H9 (cell line): ENCODE data around the gene ARF5. TPM values are rescaled to one million over a fixed set of nuclear protein-coding genes. Genes with fewer than 3 reads are reported as not detected.

Experiments used
- DNase-seq: peaks from one replicate; pipeline ENCODE4 v3.0.0-alpha.2; 2017
- H2AFZ ChIP-seq: one replicate; pipeline ENCODE4 v1.6.1; 2013; ENCODE audit warnings: mild to moderate bottlenecking, low read length, control low read depth, moderate library complexity
- H2AK5ac ChIP-seq: 2 replicates; pipeline ENCODE4 v1.6.1; 2013; ENCODE audit warnings: low read length, control low read depth, mixed read lengths; ENCODE audit not compliant: insufficient read length
- H2BK120ac ChIP-seq: one replicate; pipeline ENCODE4 v1.6.1; 2013; ENCODE audit warnings: low read depth, mild to moderate bottlenecking, low read length, control low read depth, inconsistent platforms; ENCODE audit not compliant: poor library complexity, severe bottlenecking
- H2BK12ac ChIP-seq: 2 replicates; pipeline ENCODE4 v1.6.1; 2013; ENCODE audit warnings: low read length, control low read depth, mixed read lengths, low read depth; ENCODE audit not compliant: insufficient read length
- H2BK15ac ChIP-seq: 2 replicates; pipeline ENCODE4 v1.6.1; 2013; ENCODE audit warnings: low read depth, low read length, control low read depth
- H2BK20ac ChIP-seq: one replicate; pipeline ENCODE4 v1.6.1; 2013; ENCODE audit warnings: low read depth, mild to moderate bottlenecking, low read length, control low read depth, inconsistent platforms; ENCODE audit not compliant: poor library complexity, severe bottlenecking
- H2BK5ac ChIP-seq: 2 replicates; pipeline ENCODE4 v1.6.1; 2013; ENCODE audit warnings: low read length, control low read depth, mixed read lengths; ENCODE audit not compliant: insufficient read length
- H3K14ac ChIP-seq: 2 replicates; pipeline ENCODE4 v1.6.1; 2013; ENCODE audit warnings: low read length, control low read depth; ENCODE audit not compliant: insufficient read depth
- H3K18ac ChIP-seq: 2 replicates; pipeline ENCODE4 v1.6.1; 2013; ENCODE audit warnings: low read depth, mild to moderate bottlenecking, mixed read lengths, low read length, control low read depth; ENCODE audit not compliant: insufficient read length
- H3K23ac ChIP-seq: 2 replicates; pipeline ENCODE4 v1.6.1; 2013; ENCODE audit warnings: low read length, control low read depth, mixed read lengths, low read depth; ENCODE audit not compliant: insufficient read length
- H3K23me2 ChIP-seq: 2 replicates; pipeline ENCODE4 v1.6.1; 2013; ENCODE audit warnings: low read depth, mild to moderate bottlenecking, mixed read lengths, low read length, control low read depth; ENCODE audit not compliant: insufficient read length, poor library complexity, severe bottlenecking
- H3K27ac ChIP-seq: 2 replicates; pipeline ENCODE4 v1.5.1; 2013; ENCODE audit warnings: low read length, control low read depth, mixed read lengths, low read depth; ENCODE audit not compliant: insufficient read length
- H3K27me3 ChIP-seq: 2 replicates; pipeline ENCODE4 v1.6.1; 2013; ENCODE audit warnings: low read length, control low read depth, inconsistent platforms; ENCODE audit not compliant: insufficient read depth
- H3K4ac ChIP-seq: 2 replicates; pipeline ENCODE4 v1.6.1; 2013; ENCODE audit warnings: low read depth, mild to moderate bottlenecking, control low read depth, inconsistent platforms, low read length, moderate library complexity
- H3K4me1 ChIP-seq: 2 replicates; pipeline ENCODE4 v1.6.1; 2013; ENCODE audit warnings: low read length, control low read depth, inconsistent platforms; ENCODE audit not compliant: insufficient read depth
- H3K4me2 ChIP-seq: 2 replicates; pipeline ENCODE4 v1.6.1; 2013; ENCODE audit warnings: low read length, control low read depth, mixed read lengths; ENCODE audit not compliant: insufficient read length, insufficient read depth
- H3K56ac ChIP-seq: 2 replicates; pipeline ENCODE4 v1.6.1; 2013; ENCODE audit warnings: low read depth, mild to moderate bottlenecking, mixed read lengths, low read length, control low read depth; ENCODE audit not compliant: insufficient read length
- H3K79me1 ChIP-seq: 2 replicates; pipeline ENCODE4 v1.6.1; 2013; ENCODE audit warnings: low read depth, mild to moderate bottlenecking, moderate library complexity, low read length, control low read depth, inconsistent platforms; ENCODE audit not compliant: insufficient read depth, poor library complexity, severe bottlenecking
- H3K79me2 ChIP-seq: 2 replicates; pipeline ENCODE4 v1.6.1; 2013; ENCODE audit warnings: low read length, control low read depth, inconsistent platforms; ENCODE audit not compliant: insufficient read depth
- H3K9ac ChIP-seq: 2 replicates; pipeline ENCODE4 v1.6.1; 2013; ENCODE audit warnings: low read length, control low read depth, mixed read lengths; ENCODE audit not compliant: insufficient read length; ENCODE audit errors: extremely low read depth
- H3K9me3 ChIP-seq: one replicate; pipeline ENCODE4 v1.6.1; 2013; ENCODE audit warnings: low read depth, low read length, inconsistent platforms; ENCODE audit not compliant: control insufficient read depth
- H3T11ph ChIP-seq: one replicate; pipeline ENCODE4 v1.6.1; 2013; ENCODE audit warnings: mild to moderate bottlenecking, low read length, control low read depth, inconsistent platforms
- H4K20me1 ChIP-seq: one replicate; pipeline ENCODE4 v1.6.1; 2013; ENCODE audit not compliant: control insufficient read depth, insufficient read length, insufficient read depth
- H4K5ac ChIP-seq: 2 replicates; pipeline ENCODE4 v1.6.1; 2013; ENCODE audit warnings: low read depth, mild to moderate bottlenecking, mixed read lengths, low read length, control low read depth; ENCODE audit not compliant: insufficient read length
- H4K8ac ChIP-seq: replicated peaks from 2 replicates; pipeline ENCODE4 v1.6.1; 2013; ENCODE audit warnings: low read length, control low read depth, mixed read lengths, low read depth; ENCODE audit not compliant: insufficient read length
- H4K91ac ChIP-seq: 2 replicates; pipeline ENCODE4 v1.6.1; 2013; ENCODE audit warnings: low read depth, mild to moderate bottlenecking, moderate library complexity, mixed read lengths, low read length, control low read depth; ENCODE audit not compliant: insufficient read length
- H3K27ac Mint-ChIP-seq, 3 experiments: 2 replicates in 2 of 3; 3 replicates in 1 of 3; pipeline ENCODE4 v1.8.0; 2020 to 2021; ENCODE audit warnings: mixed read lengths in 3 of 3, mild to moderate bottlenecking in 1 of 3, moderate library complexity in 1 of 3
- H3K27me3 Mint-ChIP-seq: 2 replicates; pipeline ENCODE4 v1.8.0; 2021; ENCODE audit warnings: low read depth, mild to moderate bottlenecking, moderate library complexity, mixed read lengths
- H3K36me3 Mint-ChIP-seq, 3 experiments: 2 replicates in 2 of 3; 3 replicates in 1 of 3; pipeline ENCODE4 v1.8.0; 2020 to 2021; ENCODE audit warnings: low read depth in 3 of 3, mixed read lengths in 3 of 3; ENCODE audit not compliant: insufficient read depth in 1 of 3
- H3K4me1 Mint-ChIP-seq, 2 experiments: 2 replicates each; pipeline ENCODE4 v1.8.0; 2020; ENCODE audit warnings: mixed read lengths in 2 of 2
- H3K4me3 Mint-ChIP-seq, 2 experiments: 2 replicates in 1 of 2; 3 replicates in 1 of 2; pipeline ENCODE4 v1.8.0; 2020 to 2021; ENCODE audit warnings: mild to moderate bottlenecking in 2 of 2, mixed read lengths in 2 of 2, moderate library complexity in 1 of 2
- H3K9me3 Mint-ChIP-seq, 2 experiments: 2 replicates in 1 of 2; 3 replicates in 1 of 2; pipeline ENCODE4 v1.8.0; 2020; ENCODE audit warnings: mild to moderate bottlenecking in 2 of 2, mixed read lengths in 2 of 2, moderate library complexity in 1 of 2
- WGBS: extraction: QIAGEN DNeasy Blood & Tissue Kit; methylation state at CpG from one replicate; pipeline ENCODE4 v1.1.7; 2013; ENCODE audit warnings: missing lambda C conversion rate, low lambda C conversion rate, mixed read lengths; ENCODE audit not compliant: insufficient read length; ENCODE audit errors: extremely low coverage; 5-methylcytosine and 5-hydroxymethylcytosine counted together
- total RNA-seq: library from RNA; stranded (reverse); gene quantifications from 2 replicates; pipeline ENCODE4 v1.2.1, GENCODE V29; 2021
- TF ChIP-seq, protein P1 (sequence below): fragments of 200-600 bp; sonication (generic); conservative IDR thresholded peaks from 3 replicates; pipeline ENCODE4 v1.8.0; 2021; ENCODE audit warnings: antibody characterized with exemption, mild to moderate bottlenecking

ARF5 gene
- total RNA-seq, 1 experiment from 2014 or later, result 169 TPM

DNA sequence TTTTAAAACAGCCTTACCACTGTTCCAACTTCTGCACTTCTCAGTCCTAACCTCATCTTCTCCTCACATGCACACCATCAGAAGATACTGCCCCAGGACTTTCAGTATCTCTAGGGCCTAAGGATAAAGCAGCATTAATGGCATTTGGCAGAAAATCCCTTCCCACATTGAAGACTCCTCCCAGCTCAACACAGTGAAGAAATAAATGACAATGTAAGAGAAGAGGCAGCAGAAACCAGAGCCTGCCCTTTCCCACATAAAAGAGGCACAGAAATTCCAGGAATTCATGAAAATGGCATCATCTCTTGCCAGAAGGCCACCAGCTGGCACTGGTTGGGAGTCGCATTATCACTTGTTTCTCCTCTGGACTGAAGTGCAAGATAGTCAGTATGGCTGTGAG lies 6.5 kb upstream of the ARF5 start:
- Histone ChIP-seq H3K14ac (no peak overlapping the region), H3K4ac (no peak overlapping the region), H2BK15ac (no peak overlapping the region), H3K23ac (no peak overlapping the region), H2BK120ac (no peak overlapping the region), H4K20me1 (no peaks in the 10 kb centered on the region), H3K9ac (no peak overlapping the region), H2AFZ (no peak overlapping the region), H2BK5ac (no peak overlapping the region), H2BK20ac (no peak overlapping the region), H2AK5ac (no peak overlapping the region), H3K27me3 (peaks cover 4% of the 10 kb centered on the region; the same call in 1 of the 2 replicates), H3K9me3 (no peaks in the 10 kb centered on the region), H3K79me2 (no peaks in the 10 kb centered on the region), H4K91ac (no peak overlapping the region), H2BK12ac (no peak overlapping the region), H3K18ac (no peak overlapping the region), H3K23me2 (peaks cover 8% of the 10 kb centered on the region), H3K4me2 (no peak overlapping the region), H3K4me1 (peaks cover 2% of the 10 kb centered on the region; the same call in 1 of the 2 replicates), H3K79me1 (peaks cover 6% of the 10 kb centered on the region), H4K8ac (no peak overlapping the region), H4K5ac (no peak overlapping the region), H3T11ph (no peak overlapping the region), H3K27ac (no peak overlapping the region), H3K56ac (no peak overlapping the region)
- Mint-ChIP-seq H3K9me3 (no peaks in the 10 kb centered on the region), H3K4me1 (peaks cover 13 to 19% of the 10 kb centered on the region in 2 experiments), H3K4me3 (no peak overlapping the region), H3K36me3 (peaks cover 8 to 30% (median 21%) of the 10 kb centered on the region in 3 experiments), H3K27ac (no peak overlapping the region), H3K27me3 (peaks cover 12% of the 10 kb centered on the region)
- no peak for DNase-seq
- TF ChIP-seq, protein P1, sequence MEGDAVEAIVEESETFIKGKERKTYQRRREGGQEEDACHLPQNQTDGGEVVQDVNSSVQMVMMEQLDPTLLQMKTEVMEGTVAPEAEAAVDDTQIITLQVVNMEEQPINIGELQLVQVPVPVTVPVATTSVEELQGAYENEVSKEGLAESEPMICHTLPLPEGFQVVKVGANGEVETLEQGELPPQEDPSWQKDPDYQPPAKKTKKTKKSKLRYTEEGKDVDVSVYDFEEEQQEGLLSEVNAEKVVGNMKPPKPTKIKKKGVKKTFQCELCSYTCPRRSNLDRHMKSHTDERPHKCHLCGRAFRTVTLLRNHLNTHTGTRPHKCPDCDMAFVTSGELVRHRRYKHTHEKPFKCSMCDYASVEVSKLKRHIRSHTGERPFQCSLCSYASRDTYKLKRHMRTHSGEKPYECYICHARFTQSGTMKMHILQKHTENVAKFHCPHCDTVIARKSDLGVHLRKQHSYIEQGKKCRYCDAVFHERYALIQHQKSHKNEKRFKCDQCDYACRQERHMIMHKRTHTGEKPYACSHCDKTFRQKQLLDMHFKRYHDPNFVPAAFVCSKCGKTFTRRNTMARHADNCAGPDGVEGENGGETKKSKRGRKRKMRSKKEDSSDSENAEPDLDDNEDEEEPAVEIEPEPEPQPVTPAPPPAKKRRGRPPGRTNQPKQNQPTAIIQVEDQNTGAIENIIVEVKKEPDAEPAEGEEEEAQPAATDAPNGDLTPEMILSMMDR, result no peak
- no CpG with 5 or more reads among the region's 1 CpG for WGBS
